Mesothelial cell of epicardium (in vitro differentiated cells): Measurements from ENCODE around the gene LRRC61. TPM values are rescaled to one million over a fixed set of nuclear protein-coding genes. Genes with fewer than 3 reads are reported as not detected.
A peak's percentile ranks its signal among the peaks of the same experiment; 100 is the strongest.

Source experiments
- DNase-seq, 2 experiments: peaks; one replicate each; pipeline ENCODE4 v3.0.0; 2021; ENCODE audit warnings: low spot score in 2 of 2; ENCODE audit not compliant: unreplicated experiment in 2 of 2
- H3K27ac Mint-ChIP-seq: 2 replicates; pipeline ENCODE4 v1.8.0; 2021; ENCODE audit warnings: mixed read lengths
- H3K27me3 Mint-ChIP-seq: 2 replicates; pipeline ENCODE4 v1.8.0; 2021; ENCODE audit warnings: low read depth, mixed read lengths
- H3K36me3 Mint-ChIP-seq: 2 replicates; pipeline ENCODE4 v1.8.0; 2021; ENCODE audit warnings: mixed read lengths
- H3K4me1 Mint-ChIP-seq: 2 replicates; pipeline ENCODE4 v1.8.0; 2021; ENCODE audit warnings: mixed read lengths
- H3K4me3 Mint-ChIP-seq: 2 replicates; pipeline ENCODE4 v1.8.0; 2021; ENCODE audit warnings: mild to moderate bottlenecking, moderate library complexity, mixed read lengths
- H3K9me3 Mint-ChIP-seq: 2 replicates; pipeline ENCODE4 v1.8.0; 2021; ENCODE audit warnings: mixed read lengths
- CTCF ChIP-seq: fragments of 200-600 bp; sonication (generic); IDR thresholded peaks from one replicate; pipeline ENCODE4 v1.5.0; 2021; ENCODE audit warnings: antibody characterized with exemption; ENCODE audit not compliant: unreplicated experiment
- total RNA-seq: library from RNA; stranded (reverse); gene quantifications from 3 replicates; pipeline ENCODE4 v1.2.1, GENCODE V29; 2021

The LRRC61 gene
- total RNA-seq, 1 donor from 2014 or later: 4.0 TPM

GRCh38 chr7:150357771-150358427, 34.7 kb downstream of the LRRC61 start:
- no peak for DNase-seq
- H3K4me1 Mint-ChIP-seq: peaks cover 18% of the 10 kb centered on the region
- H3K36me3 Mint-ChIP-seq: no peaks in the 10 kb centered on the region
- H3K27ac Mint-ChIP-seq: peak overlapping the region; percentile 34
- no peak for TF ChIP-seq CTCF
- H3K27me3 Mint-ChIP-seq: no peaks in the 10 kb centered on the region
- H3K9me3 Mint-ChIP-seq: no peaks in the 10 kb centered on the region
- no peak overlapping the region for H3K4me3 Mint-ChIP-seq

- H3K36me3 Mint-ChIP-seq: no peaks in the 10 kb centered on the region
- H3K27ac Mint-ChIP-seq: no peak overlapping the region
- no peak for TF ChIP-seq CTCF
- peaks cover 20% of the 10 kb centered on the region for H3K4me1 Mint-ChIP-seq
- DNase-seq: no peak
- no peak overlapping the region for H3K4me3 Mint-ChIP-seq
- H3K27me3 Mint-ChIP-seq: no peaks in the 10 kb centered on the region
- H3K9me3 Mint-ChIP-seq: no peaks in the 10 kb centered on the region
Measured at GRCh38 chr7:150358433-150358832, 35.3 kb downstream of the LRRC61 start.

- Mint-ChIP-seq H3K9me3 (no peaks in the 10 kb centered on the region), H3K4me3 (no peak overlapping the region), H3K36me3 (no peaks in the 10 kb centered on the region), H3K27me3 (no peaks in the 10 kb centered on the region), H3K27ac (no peak overlapping the region), H3K4me1 (peaks cover 20% of the 10 kb centered on the region)
- no peak for DNase-seq
- no peak for TF ChIP-seq CTCF
Measured at GRCh38 chr7:150358988-150359621, 36.0 kb downstream of the LRRC61 start.

- Mint-ChIP-seq H3K9me3 (no peaks in the 10 kb centered on the region), H3K36me3 (no peaks in the 10 kb centered on the region), H3K27me3 (no peaks in the 10 kb centered on the region), H3K4me3 (no peak overlapping the region), H3K27ac (no peak overlapping the region), H3K4me1 (peaks cover 20% of the 10 kb centered on the region)
- no peak for DNase-seq
- TF ChIP-seq CTCF: no peak
Measured at GRCh38 chr7:150359622-150360362, 36.6 kb downstream of the LRRC61 start.

GRCh38 chr7:150360363-150361058, 37.4 kb downstream of the LRRC61 start:
- DNase-seq: no peak
- H3K27me3 Mint-ChIP-seq: no peaks in the 10 kb centered on the region
- no peak overlapping the region for H3K4me3 Mint-ChIP-seq
- no peaks in the 10 kb centered on the region for H3K36me3 Mint-ChIP-seq
- peaks cover 21% of the 10 kb centered on the region for H3K4me1 Mint-ChIP-seq
- TF ChIP-seq CTCF: no peak
- H3K27ac Mint-ChIP-seq: no peak overlapping the region
- H3K9me3 Mint-ChIP-seq: no peaks in the 10 kb centered on the region
